HCT116 (cell line): Measurements from ENCODE around the gene HIVEP1. TPM values are rescaled to one million over a fixed set of nuclear protein-coding genes. Genes with fewer than 3 reads are reported as not detected.

Experiments
- ATAC-seq: fragments of 200-7000 bp; cut with Tn5 transposase; 2 replicates; pipeline ENCODE4 v1.9.1; 2020; ENCODE audit warnings: mild to moderate bottlenecking, moderate library complexity
- BruUV-seq: library from RNA; stranded (reverse); fragments of 400-500 nt; replicated peaks from 2 replicates; lab custom pipeline; 2021; lab: Mats Ljungman, UMichigan
- CTCF ChIA-PET: fragments of 300-600 bp; sonication (Branson Sonifier 250); formaldehyde crosslinking; loops from one replicate; lab custom pipeline; 2021; ENCODE audit warnings: antibody characterized with exemption; lab: Charles Lee
- POLR2A ChIA-PET: fragments of 300-600, 350-600 bp; sonication (Branson Sonifier 250); formaldehyde crosslinking; loops from one replicate; lab custom pipeline; 2021; ENCODE audit warnings: antibody characterized with exemption; lab: Charles Lee
- RAD21 ChIA-PET, 2 experiments: fragments of 300-600 bp; sonication (Branson Sonifier 250); formaldehyde crosslinking; loops; one replicate each; lab custom pipeline; 2023; ENCODE audit warnings: low total read pairs in 2 of 2; ENCODE audit not compliant: uncharacterized antibody in 2 of 2, unreplicated experiment in 2 of 2, low non-redundant PET in 1 of 2; lab: Charles Lee
- DNase-seq: peaks from one replicate; pipeline ENCODE4 v3.0.0-alpha.2; 2010; ENCODE audit warnings: low read depth, low spot score
- H2AFZ ChIP-seq: fragments of 200-600 bp; shearing (Covaris generic), sonication (generic); 2 replicates; pipeline ENCODE4 v1.6.1; 2017; ENCODE audit warnings: low read depth, mixed run types, mixed read lengths, antibody characterized with exemption, low read length; ENCODE audit not compliant: poor library complexity, severe bottlenecking
- H3K27ac ChIP-seq: 2 replicates; pipeline ENCODE4 v1.5.1; 2012; ENCODE audit warnings: low read depth, low read length
- H3K27me3 ChIP-seq: fragments of 200-600 bp; sonication (generic); 2 replicates; pipeline ENCODE4 v1.6.1; 2016; ENCODE audit warnings: mixed run types, low read length, mixed read lengths; ENCODE audit not compliant: insufficient read depth
- H3K36me3 ChIP-seq, 2 experiments: fragments of 200-500 bp in 1 of 2; fragments of 200-600 bp in 1 of 2; sonication (Bioruptor generic) in 1 of 2; sonication (generic) in 1 of 2; 2 replicates each; pipeline versions ENCODE4 v1.5.1 to v1.6.1; 2014 to 2016; ENCODE audit warnings: low read length in 2 of 2, inconsistent platforms in 1 of 2, mixed read lengths in 1 of 2, mixed run types in 1 of 2; ENCODE audit not compliant: insufficient read depth in 2 of 2, control insufficient read depth in 1 of 2
- H3K4me1 ChIP-seq, 2 experiments: fragments of 200-600 bp in 1 of 2; sonication (generic) in 1 of 2; 2 replicates each; pipeline versions ENCODE4 v1.5.1 to v1.6.1; 2012 to 2017; ENCODE audit warnings: low read length in 2 of 2, inconsistent platforms in 1 of 2, mild to moderate bottlenecking in 1 of 2, mixed read lengths in 1 of 2, mixed run types in 1 of 2, moderate library complexity in 1 of 2; ENCODE audit not compliant: insufficient read depth in 2 of 2, control insufficient read depth in 1 of 2
- H3K4me2 ChIP-seq: fragments of 200-600 bp; sonication (generic); 2 replicates; pipeline ENCODE4 v1.6.1; 2017; ENCODE audit warnings: mixed run types, low read length, mixed read lengths
- H3K4me3 ChIP-seq, 2 experiments: fragments of 200-600 bp in 1 of 2; sonication (generic) in 1 of 2; replicated peaks in 1 of 2; 2 replicates each; pipeline ENCODE4 v1.5.1; 2011 to 2016; ENCODE audit warnings: low read length in 2 of 2, control low read depth in 1 of 2, low read depth in 1 of 2, mild to moderate bottlenecking in 1 of 2, mixed read lengths in 1 of 2, mixed run types in 1 of 2
- H3K79me2 ChIP-seq: fragments of 200-600 bp; sonication (generic); 2 replicates; pipeline ENCODE4 v1.6.1; 2017; ENCODE audit warnings: mild to moderate bottlenecking, mixed run types, low read length, moderate library complexity, mixed read lengths; ENCODE audit not compliant: insufficient read depth
- H3K9ac ChIP-seq: fragments of 200-600 bp; sonication (generic); 2 replicates; pipeline ENCODE4 v1.6.1; 2016; ENCODE audit warnings: low read length, mixed read lengths
- H3K9me2 ChIP-seq: fragments of 200-600 bp; sonication (generic), shearing (Covaris generic); 2 replicates; pipeline ENCODE4 v1.6.1; 2017; ENCODE audit warnings: mixed run types, mild to moderate bottlenecking, moderate library complexity; ENCODE audit not compliant: insufficient read depth
- H3K9me3 ChIP-seq, 2 experiments: fragments of 200-500 bp in 1 of 2; fragments of 200-600 bp in 1 of 2; sonication (Bioruptor generic) in 1 of 2; sonication (generic) in 1 of 2; 2 replicates each; pipeline ENCODE4 v1.6.1; 2014 to 2017; ENCODE audit warnings: low read length in 2 of 2, mixed read lengths in 2 of 2, inconsistent platforms in 1 of 2, low read depth in 1 of 2, mild to moderate bottlenecking in 1 of 2, mixed run types in 1 of 2, moderate library complexity in 1 of 2; ENCODE audit not compliant: control insufficient read depth in 1 of 2, insufficient read depth in 1 of 2
- H4K20me1 ChIP-seq: fragments of 200-600 bp; sonication (generic), shearing (Covaris generic); 2 replicates; pipeline ENCODE4 v1.6.1; 2017; ENCODE audit warnings: mixed run types, mild to moderate bottlenecking, moderate library complexity; ENCODE audit not compliant: insufficient read depth
- CBX3 ChIP-seq: IDR thresholded peaks from 2 replicates; pipeline ENCODE4 v1.6.1; 2012; ENCODE audit warnings: low read depth
- EGR1 ChIP-seq: IDR thresholded peaks from 2 replicates; pipeline ENCODE4 v1.6.1; 2012; ENCODE audit warnings: low read depth
- EZH2phosphoT487 ChIP-seq: fragments of 200-600 bp; IDR thresholded peaks from 2 replicates; pipeline ENCODE4 v1.6.1; 2018; ENCODE audit warnings: antibody characterized with exemption, borderline replicate concordance
- SIN3A ChIP-seq: IDR thresholded peaks from 2 replicates; pipeline ENCODE4 v1.6.1; 2012; ENCODE audit warnings: low read depth
- SP1 ChIP-seq: IDR thresholded peaks from 2 replicates; pipeline ENCODE4 v1.6.1; 2012; ENCODE audit warnings: low read depth
- YY1 ChIP-seq: IDR thresholded peaks from 2 replicates; pipeline ENCODE4 v1.6.1; 2011; ENCODE audit warnings: low read length, low read depth, moderate library complexity, mild to moderate bottlenecking; ENCODE audit not compliant: insufficient replicate concordance; ENCODE audit errors: extremely low read depth
- intact Hi-C: fragments of 100-400 bp; cut with micrococcal nuclease; formaldehyde crosslinking; loops from 2 replicates; pipeline ENCODE4 v1.10.0; 2022
- total RNA-seq: library from RNA; stranded (reverse); gene quantifications from one replicate; pipeline ENCODE4 v1.2.1, GENCODE V29; 2021; ENCODE audit not compliant: unreplicated experiment
- TF ChIP-seq, protein P1 (sequence below): IDR thresholded peaks from 2 replicates; pipeline ENCODE4 v1.6.1; 2012
- TF ChIP-seq, protein P2 (sequence below), 3 experiments: fragments of 200-600 bp in 1 of 3; sonication (generic) in 1 of 3; IDR thresholded peaks in 2 of 3; conservative IDR thresholded peaks in 1 of 3; 2 replicates each; pipeline ENCODE4 v1.5.1; 2012 to 2017; ENCODE audit warnings: low read depth in 2 of 3, low read length in 2 of 3, antibody characterized with exemption in 1 of 3, borderline replicate concordance in 1 of 3, control low read depth in 1 of 3, mild to moderate bottlenecking in 1 of 3, mixed read lengths in 1 of 3, mixed run types in 1 of 3, moderate library complexity in 1 of 3; ENCODE audit not compliant: insufficient read depth in 1 of 3

The HIVEP1 gene
- total RNA-seq, 1 experiment from 2014 or later = 11.2 TPM

DNA sequence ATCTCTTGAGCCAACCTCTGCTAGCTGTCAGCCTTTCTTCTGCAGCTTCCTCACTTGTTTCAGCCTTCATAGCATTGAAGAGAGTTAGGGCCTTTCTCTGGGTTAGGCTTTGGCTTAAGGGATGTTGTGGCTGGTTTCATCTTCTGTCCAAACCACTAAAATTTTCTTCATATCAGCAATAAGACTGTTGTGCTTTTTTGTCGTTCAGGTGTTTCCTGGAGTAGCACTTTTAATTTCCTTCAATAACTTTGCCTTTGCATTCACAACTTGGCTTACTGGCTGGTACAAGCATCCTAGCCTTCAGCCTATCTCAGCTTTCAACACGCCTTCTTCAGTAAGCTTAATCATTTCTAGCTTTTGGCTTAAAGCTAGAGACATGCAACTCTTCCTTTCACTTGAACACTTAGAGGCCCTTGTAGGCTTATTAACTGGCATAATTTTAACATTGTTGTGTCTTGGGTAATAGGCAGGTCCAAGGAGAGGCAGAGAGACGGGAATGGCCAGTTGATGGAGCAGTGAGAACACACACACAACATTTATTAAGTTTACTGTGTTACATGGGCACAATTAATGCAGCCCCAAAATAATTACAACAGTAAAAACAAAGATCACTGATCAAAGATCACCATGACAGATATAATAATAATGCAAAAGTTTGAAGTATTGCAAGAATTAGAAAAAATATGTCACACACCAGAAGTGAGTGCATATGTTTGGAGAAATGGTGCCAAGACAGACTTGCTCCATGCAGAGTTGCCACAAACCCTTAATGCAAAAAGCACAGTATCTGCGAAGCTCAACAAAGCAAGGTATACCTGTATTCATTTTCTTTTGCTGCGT, 98.6 kb downstream of the HIVEP1 start:
- ATAC-seq = no peak
- Histone ChIP-seq H3K9me2 (no peaks in the 10 kb centered on the region), H3K4me1 (no peaks in the 10 kb centered on the region), H3K9me3 (no peaks in the 10 kb centered on the region), H4K20me1 (no peaks in the 10 kb centered on the region), H3K27me3 (no peaks in the 10 kb centered on the region), H3K9ac (no peak overlapping the region), H2AFZ (no peak overlapping the region), H3K4me3 (no peak overlapping the region), H3K4me2 (no peak overlapping the region), H3K36me3 (no peaks in the 10 kb centered on the region), H3K79me2 (no peaks in the 10 kb centered on the region), H3K27ac (no peak overlapping the region)
- CTCF ChIA-PET = no interaction called here
- RAD21 ChIA-PET = no interaction called here
- intact Hi-C loops = no loop called here
- TF ChIP-seq CBX3 (no peak), SP1 (no peak), EGR1 (no peak), EZH2phosphoT487 (no peak), YY1 (no peak), SIN3A (no peak)
- TF ChIP-seq, protein P1, sequence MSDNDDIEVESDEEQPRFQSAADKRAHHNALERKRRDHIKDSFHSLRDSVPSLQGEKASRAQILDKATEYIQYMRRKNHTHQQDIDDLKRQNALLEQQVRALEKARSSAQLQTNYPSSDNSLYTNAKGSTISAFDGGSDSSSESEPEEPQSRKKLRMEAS = no peak
- TF ChIP-seq, protein P2, sequence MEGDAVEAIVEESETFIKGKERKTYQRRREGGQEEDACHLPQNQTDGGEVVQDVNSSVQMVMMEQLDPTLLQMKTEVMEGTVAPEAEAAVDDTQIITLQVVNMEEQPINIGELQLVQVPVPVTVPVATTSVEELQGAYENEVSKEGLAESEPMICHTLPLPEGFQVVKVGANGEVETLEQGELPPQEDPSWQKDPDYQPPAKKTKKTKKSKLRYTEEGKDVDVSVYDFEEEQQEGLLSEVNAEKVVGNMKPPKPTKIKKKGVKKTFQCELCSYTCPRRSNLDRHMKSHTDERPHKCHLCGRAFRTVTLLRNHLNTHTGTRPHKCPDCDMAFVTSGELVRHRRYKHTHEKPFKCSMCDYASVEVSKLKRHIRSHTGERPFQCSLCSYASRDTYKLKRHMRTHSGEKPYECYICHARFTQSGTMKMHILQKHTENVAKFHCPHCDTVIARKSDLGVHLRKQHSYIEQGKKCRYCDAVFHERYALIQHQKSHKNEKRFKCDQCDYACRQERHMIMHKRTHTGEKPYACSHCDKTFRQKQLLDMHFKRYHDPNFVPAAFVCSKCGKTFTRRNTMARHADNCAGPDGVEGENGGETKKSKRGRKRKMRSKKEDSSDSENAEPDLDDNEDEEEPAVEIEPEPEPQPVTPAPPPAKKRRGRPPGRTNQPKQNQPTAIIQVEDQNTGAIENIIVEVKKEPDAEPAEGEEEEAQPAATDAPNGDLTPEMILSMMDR (IDR thresholded peaks at IDR 0.05 in 2 of 3, conservative IDR thresholded peaks at IDR 0.05 in 1 of 3; ENCODE audit: borderline replicate concordance in 1 of 3, insufficient read depth in 1 of 3, low read depth in 2 of 3, low read length in 2 of 3) = no peak
- POLR2A ChIA-PET = no interaction called here
- BruUV-seq = no TSS peak
- DNase-seq = no peak
